Measurements from ENCODE around the gene TOP1. TPM values are rescaled to one million over a fixed set of nuclear protein-coding genes. Genes with fewer than 3 reads are reported as not detected.
A peak's percentile ranks its signal among the peaks of the same experiment; 100 is the strongest.

TOP1 gene
- polyA plus RNA-seq, 3 donors: 6.9 to 11.5 (median 11.5) TPM

GRCh38 chr20:41098703-41099250 lies 70.2 kb downstream of the TOP1 start:
- no peak overlapping the region for H3K27ac ChIP-seq (ENCODE audit: low read depth in 1 of 2, low read length in 2 of 2)
- H4K20me1 ChIP-seq (ENCODE audit: insufficient read depth, low read length): peaks cover 25% of the 10 kb centered on the region
- no peaks in the 10 kb centered on the region for H3K27me3 Mint-ChIP-seq (ENCODE audit: low read depth in 3 of 3)
- intact Hi-C loops (cut with micrococcal nuclease): loop anchor here in 1 of 2 donors (10.0 kb wide), 1 partner anchor 64 kb away; no protein-coding TSS in a partner anchor
- no peak overlapping the region for H3K4me3 Mint-ChIP-seq
- H3K9me3 Mint-ChIP-seq: no peaks in the 10 kb centered on the region
- peaks cover 88 to 92% of the 10 kb centered on the region in 2 donors for H3K36me3 ChIP-seq (replicated peaks in 1 of 2; ENCODE audit: control insufficient read depth in 1 of 2, insufficient read depth in 2 of 2, low read length in 2 of 2)
- WGBS (ENCODE audit: insufficient coverage): no CpG with 5 or more reads among the region's 4 CpGs
- H3K9me3 ChIP-seq (replicated peaks in 1 of 2; ENCODE audit: control insufficient read depth in 1 of 2, insufficient read depth in 1 of 2, low read length in 2 of 2): no peaks in the 10 kb centered on the region
- H3K36me3 Mint-ChIP-seq: peaks cover 82 to 92% of the 10 kb centered on the region in 2 donors
- H3K79me2 ChIP-seq (ENCODE audit: insufficient read depth, low read length): no peaks in the 10 kb centered on the region
- no peak overlapping the region for H2AFZ ChIP-seq (ENCODE audit: insufficient read depth, low read depth, low read length, poor library complexity, severe bottlenecking)
- H3K27ac Mint-ChIP-seq: peak overlapping the region in 1 of 7 donors; percentile 32
- H3K27me3 ChIP-seq (ENCODE audit: control insufficient read depth in 2 of 2, insufficient read depth in 2 of 2, low read length in 2 of 2): no peaks in the 10 kb centered on the region
- H3K4me1 Mint-ChIP-seq: peaks cover 2% of the 10 kb centered on the region
- no peak overlapping the region for H3K4me2 ChIP-seq (replicated peaks; ENCODE audit: extremely low read depth, low read length, poor library complexity, severe bottlenecking)
- H3K4me1 ChIP-seq (ENCODE audit: control insufficient read depth in 1 of 2, insufficient read depth in 2 of 2, low read length in 2 of 2): no peaks in the 10 kb centered on the region
- H3K4me3 ChIP-seq (replicated peaks in 1 of 3; ENCODE audit: low read depth in 2 of 3, low read length in 3 of 3): no peak overlapping the region
- TF ChIP-seq, protein P1, sequence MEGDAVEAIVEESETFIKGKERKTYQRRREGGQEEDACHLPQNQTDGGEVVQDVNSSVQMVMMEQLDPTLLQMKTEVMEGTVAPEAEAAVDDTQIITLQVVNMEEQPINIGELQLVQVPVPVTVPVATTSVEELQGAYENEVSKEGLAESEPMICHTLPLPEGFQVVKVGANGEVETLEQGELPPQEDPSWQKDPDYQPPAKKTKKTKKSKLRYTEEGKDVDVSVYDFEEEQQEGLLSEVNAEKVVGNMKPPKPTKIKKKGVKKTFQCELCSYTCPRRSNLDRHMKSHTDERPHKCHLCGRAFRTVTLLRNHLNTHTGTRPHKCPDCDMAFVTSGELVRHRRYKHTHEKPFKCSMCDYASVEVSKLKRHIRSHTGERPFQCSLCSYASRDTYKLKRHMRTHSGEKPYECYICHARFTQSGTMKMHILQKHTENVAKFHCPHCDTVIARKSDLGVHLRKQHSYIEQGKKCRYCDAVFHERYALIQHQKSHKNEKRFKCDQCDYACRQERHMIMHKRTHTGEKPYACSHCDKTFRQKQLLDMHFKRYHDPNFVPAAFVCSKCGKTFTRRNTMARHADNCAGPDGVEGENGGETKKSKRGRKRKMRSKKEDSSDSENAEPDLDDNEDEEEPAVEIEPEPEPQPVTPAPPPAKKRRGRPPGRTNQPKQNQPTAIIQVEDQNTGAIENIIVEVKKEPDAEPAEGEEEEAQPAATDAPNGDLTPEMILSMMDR (IDR thresholded peaks at IDR 0.05): no peak
- no peak for DNase-seq
- H3K9ac ChIP-seq (ENCODE audit: insufficient read depth, low read length, poor library complexity, severe bottlenecking): no peak overlapping the region

DNA sequence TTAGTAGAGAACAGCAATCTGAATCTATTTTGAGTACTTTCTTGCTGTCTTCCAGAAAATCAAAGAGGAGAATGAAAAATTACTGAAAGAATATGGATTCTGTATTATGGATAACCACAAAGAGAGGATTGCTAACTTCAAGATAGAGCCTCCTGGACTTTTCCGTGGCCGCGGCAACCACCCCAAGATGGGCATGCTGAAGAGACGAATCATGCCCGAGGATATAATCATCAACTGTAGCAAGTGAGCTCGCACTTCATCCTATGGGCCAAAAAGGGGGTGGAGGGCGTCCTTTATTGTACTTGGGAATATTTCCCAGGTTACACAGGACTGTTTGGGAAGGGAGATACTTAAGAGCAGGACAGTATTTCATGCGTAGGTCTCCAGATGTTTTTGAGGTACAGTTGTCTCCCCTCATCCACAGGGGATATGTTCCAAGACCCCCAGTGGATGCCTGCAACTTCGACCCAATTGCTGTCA lies 71.4 kb downstream of the TOP1 start:
- no peak for DNase-seq
- Histone ChIP-seq H3K4me1 (ENCODE audit: control insufficient read depth in 1 of 2, insufficient read depth in 2 of 2, low read length in 2 of 2) (no peaks in the 10 kb centered on the region), H3K4me2 (replicated peaks; ENCODE audit: extremely low read depth, low read length, poor library complexity, severe bottlenecking) (no peak overlapping the region), H3K4me3 (replicated peaks in 1 of 3; ENCODE audit: low read depth in 2 of 3, low read length in 3 of 3) (no peak overlapping the region), H3K79me2 (ENCODE audit: insufficient read depth, low read length) (no peaks in the 10 kb centered on the region), H3K9ac (ENCODE audit: insufficient read depth, low read length, poor library complexity, severe bottlenecking) (no peak overlapping the region), H2AFZ (ENCODE audit: insufficient read depth, low read depth, low read length, poor library complexity, severe bottlenecking) (no peak overlapping the region), H3K27me3 (ENCODE audit: control insufficient read depth in 2 of 2, insufficient read depth in 2 of 2, low read length in 2 of 2) (no peaks in the 10 kb centered on the region), H3K27ac (ENCODE audit: low read depth in 1 of 2, low read length in 2 of 2) (no peak overlapping the region), H3K9me3 (replicated peaks in 1 of 2; ENCODE audit: control insufficient read depth in 1 of 2, insufficient read depth in 1 of 2, low read length in 2 of 2) (no peaks in the 10 kb centered on the region), H3K36me3 (replicated peaks in 1 of 2; ENCODE audit: control insufficient read depth in 1 of 2, insufficient read depth in 2 of 2, low read length in 2 of 2) (peaks cover 94 to 96% of the 10 kb centered on the region in 2 donors), H4K20me1 (ENCODE audit: insufficient read depth, low read length) (peaks cover 25% of the 10 kb centered on the region)
- Mint-ChIP-seq H3K9me3 (no peaks in the 10 kb centered on the region), H3K27me3 (ENCODE audit: low read depth in 3 of 3) (no peaks in the 10 kb centered on the region), H3K4me3 (no peak overlapping the region), H3K4me1 (peaks cover 2% of the 10 kb centered on the region), H3K36me3 (peaks cover 89 to 97% of the 10 kb centered on the region in 2 donors), H3K27ac (peak overlapping the region in 1 of 7 donors; percentile 61)
- TF ChIP-seq, protein P1 (IDR thresholded peaks at IDR 0.05): no peak
- WGBS (ENCODE audit: insufficient coverage): 98% methylated on average over 6 of the region's 9 CpGs
- intact Hi-C loops (cut with micrococcal nuclease): no loop called here

Measured in CD14-positive monocyte (primary cell).